A549 (cell line): ENCODE measurements around the gene ZNF581. TPM values are rescaled to one million over a fixed set of nuclear protein-coding genes. Genes with fewer than 3 reads are reported as not detected.

Source experiments
- ATAC-seq, 2 experiments: fragments of 200-7000 bp in 1 of 2; fragments of >200 bp in 1 of 2; cut with Nextera tagmentation in 1 of 2; cut with Tn5 transposase in 1 of 2; 3 replicates each; pipeline versions ENCODE4 v1.8.0 to v1.9.1; 2018 to 2020; ENCODE audit warnings: mild to moderate bottlenecking in 1 of 2, moderate library complexity in 1 of 2
- CTCF ChIA-PET: fragments of 300-600 bp; sonication (Branson Sonifier 250); formaldehyde crosslinking; extraction: SDS; loops from one replicate; lab custom pipeline; 2021; ENCODE audit warnings: antibody characterized with exemption, inconsistent platforms; lab: Yijun Ruan, JAX
- POLR2A ChIA-PET: fragments of 350-600 bp; formaldehyde crosslinking; extraction: SDS; loops from one replicate; lab custom pipeline; 2021; ENCODE audit warnings: antibody characterized with exemption, inconsistent platforms; lab: Yijun Ruan, JAX
- DNase-seq, 2 experiments: peaks; one replicate each; pipeline versions ENCODE4 v3.0.0 to v3.0.0-alpha.2; 2011 to 2016; ENCODE audit warnings: low read depth in 1 of 2, low spot score in 1 of 2
- FAIRE-seq: peaks from 2 replicates; lab custom pipeline; 2011; peaks lifted over from hg19 to GRCh38; lab: Jason Lieb, UNC
- H3K27ac ChIP-seq, 2 experiments: fragments of >200 bp; sonication (Bioruptor Twin); formaldehyde crosslinking; 3 replicates each; pipeline ENCODE4 v1.5.1; 2016 to 2017
- H3K4me1 ChIP-seq: fragments of >200 bp; sonication (Bioruptor Twin); formaldehyde crosslinking; 3 replicates; pipeline ENCODE4 v1.6.1; 2016
- H3K4me2 ChIP-seq: fragments of >200 bp; sonication (Bioruptor Twin); formaldehyde crosslinking; 3 replicates; pipeline ENCODE4 v1.6.1; 2016
- H3K4me3 ChIP-seq: fragments of >200 bp; sonication (Bioruptor Twin); formaldehyde crosslinking; 3 replicates; pipeline ENCODE4 v1.5.1; 2016
- H3K9me3 ChIP-seq: fragments of >200 bp; sonication (Bioruptor Twin); formaldehyde crosslinking; 3 replicates; pipeline ENCODE4 v1.6.1; 2016
- CBX2 ChIP-seq: fragments of 200-600 bp; sonication (generic); IDR thresholded peaks from 2 replicates; pipeline ENCODE4 v1.6.1; 2016; ENCODE audit warnings: low read depth, mild to moderate bottlenecking, borderline replicate concordance
- CHD2 ChIP-seq: fragments of 150-350 bp; IDR thresholded peaks from 2 replicates; pipeline ENCODE4 v1.6.1; 2014; ENCODE audit warnings: low read length; ENCODE audit not compliant: partially characterized antibody
- FOXS1 ChIP-seq: fragments of 250-450 bp; sonication (Bioruptor Pico); IDR thresholded peaks from 2 replicates; pipeline ENCODE4 v1.5.0; 2020; ENCODE audit warnings: mild to moderate bottlenecking, moderate library complexity
- HOXA7 ChIP-seq: fragments of 250-450 bp; sonication (Bioruptor Pico); IDR thresholded peaks from 2 replicates; pipeline ENCODE4 v1.5.0; 2020; ENCODE audit warnings: mild to moderate bottlenecking, moderate library complexity
- JUNB ChIP-seq: fragments of >200 bp; sonication (Bioruptor Twin); formaldehyde crosslinking; IDR thresholded peaks from 2 replicates; pipeline ENCODE4 v1.6.1; 2016
- KDM1A ChIP-seq: fragments of 200-600 bp; sonication (generic); IDR thresholded peaks from 2 replicates; pipeline ENCODE4 v1.6.1; 2016; ENCODE audit warnings: low read depth, mild to moderate bottlenecking
- KDM5A ChIP-seq: fragments of 200-600 bp; sonication (generic); IDR thresholded peaks from 2 replicates; pipeline ENCODE4 v1.6.1; 2016; ENCODE audit warnings: antibody characterized with exemption, mild to moderate bottlenecking
- MAFK ChIP-seq: fragments of 450-650 bp; IDR thresholded peaks from 2 replicates; pipeline ENCODE4 v1.6.1; 2014; ENCODE audit not compliant: partially characterized antibody
- NFE2L2 ChIP-seq: fragments of 150-350 bp; conservative IDR thresholded peaks from 2 replicates; pipeline ENCODE4 v1.6.1; 2014; ENCODE audit warnings: low read length
- NPAS2 ChIP-seq: fragments of 250-450 bp; sonication (Bioruptor Pico); IDR thresholded peaks from 2 replicates; pipeline ENCODE4 v1.8.0; 2022; ENCODE audit warnings: mild to moderate bottlenecking, moderate library complexity, borderline replicate concordance
- PHF8 ChIP-seq: fragments of 200-600 bp; sonication (generic); IDR thresholded peaks from 2 replicates; pipeline ENCODE4 v1.6.1; 2016; ENCODE audit warnings: low read depth, mild to moderate bottlenecking, antibody characterized with exemption, moderate library complexity, borderline replicate concordance
- RAD21 ChIP-seq, 2 experiments: fragments of >200 bp in 1 of 2; sonication (Bioruptor Twin) in 1 of 2; formaldehyde crosslinking in 1 of 2; IDR thresholded peaks in 1 of 2; conservative IDR thresholded peaks in 1 of 2; 2 replicates in 1 of 2; 3 replicates in 1 of 2; pipeline ENCODE4 v1.6.1; 2012 to 2018; ENCODE audit warnings: inconsistent platforms in 1 of 2
- RFX5 ChIP-seq: fragments of 450-650 bp; IDR thresholded peaks from 2 replicates; pipeline ENCODE4 v1.7.1; 2014; ENCODE audit warnings: antibody characterized with exemption, mild to moderate bottlenecking, moderate library complexity
- TFCP2L1 ChIP-seq: fragments of 250-450 bp; sonication (Bioruptor Pico); IDR thresholded peaks from 2 replicates; pipeline ENCODE4 v1.5.0; 2021; ENCODE audit warnings: mild to moderate bottlenecking
- ZC3H11A ChIP-seq: fragments of 450-650 bp; IDR thresholded peaks from 2 replicates; pipeline ENCODE4 v1.6.1; 2014; ENCODE audit warnings: antibody characterized with exemption, mild to moderate bottlenecking
- ZFP36 ChIP-seq: fragments of 450-650 bp; IDR thresholded peaks from 2 replicates; pipeline ENCODE4 v1.6.1; 2014; ENCODE audit warnings: borderline replicate concordance; ENCODE audit not compliant: partially characterized antibody
- ZNF302 ChIP-seq: fragments of 250-450 bp; sonication (Bioruptor Pico); IDR thresholded peaks from 2 replicates; pipeline ENCODE4 v1.9.0; 2021; ENCODE audit warnings: inconsistent platforms, mild to moderate bottlenecking, moderate library complexity
- WGBS: methylation state at CpG from one replicate; pipeline ENCODE4 v1.1.6; 2017; ENCODE audit errors: missing lambda C conversion rate; 5-methylcytosine and 5-hydroxymethylcytosine counted together
- polyA plus RNA-seq, 4 experiments: library from polyadenylated mRNA; depleted of rRNA in 3 of 4; stranded (reverse); fragments of >200 nt; fragmentation: RNase III in 1 of 4; extraction: RNeasy Plus Mini Kit Qiagen cat#74134 plus additional on column Dnase treatment in 1 of 4; gene quantifications; 2 replicates in 3 of 4; 3 replicates in 1 of 4; pipeline ENCODE4 v1.2.3, GENCODE V29; 2011 to 2017
- TF ChIP-seq, protein P1 (sequence below): fragments of >200 bp; sonication (Bioruptor Twin); formaldehyde crosslinking; IDR thresholded peaks from 3 replicates; pipeline ENCODE4 v1.6.1; 2016
- TF ChIP-seq, protein P2 (sequence below): IDR thresholded peaks from 2 replicates; pipeline ENCODE4 v1.6.1; 2012; ENCODE audit warnings: low read depth, borderline replicate concordance
- TF ChIP-seq, protein P3 (sequence below): fragments of 250-450 bp; sonication (Bioruptor Pico); IDR thresholded peaks from 2 replicates; pipeline ENCODE4 v1.5.0; 2021; ENCODE audit warnings: mild to moderate bottlenecking, moderate library complexity, borderline replicate concordance
- TF ChIP-seq, protein P4 (sequence below): IDR thresholded peaks from 2 replicates; pipeline ENCODE4 v1.6.1; 2012

ZNF581 gene
- polyA plus RNA-seq, 2 of the 4 experiments (the other 2 are of a cell fraction) = 13.9 to 24.9 TPM

DNA sequence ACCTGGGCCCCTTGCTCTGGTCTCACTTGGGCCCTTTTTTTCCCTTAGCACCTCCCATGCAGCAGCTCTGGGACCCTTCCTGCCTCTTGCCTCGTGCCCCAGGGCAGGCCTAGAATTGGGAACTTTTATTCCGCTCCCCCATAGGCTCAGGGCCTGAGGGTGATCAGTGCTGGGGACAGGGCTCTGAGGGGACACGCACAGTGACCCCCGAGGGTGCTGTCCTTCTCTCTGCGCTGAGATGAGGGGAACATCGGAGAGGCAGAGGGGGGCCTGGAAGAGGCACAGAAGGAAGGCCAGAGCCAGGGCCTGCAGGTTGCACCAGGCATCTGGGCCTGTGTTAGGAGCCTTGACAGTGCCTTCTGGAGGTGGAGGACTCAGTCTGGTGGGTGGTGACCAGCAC, 42.3 kb downstream of the ZNF581 start:
- TF ChIP-seq CHD2 (no peak), TFCP2L1 (no peak)
- TF ChIP-seq, protein P1, sequence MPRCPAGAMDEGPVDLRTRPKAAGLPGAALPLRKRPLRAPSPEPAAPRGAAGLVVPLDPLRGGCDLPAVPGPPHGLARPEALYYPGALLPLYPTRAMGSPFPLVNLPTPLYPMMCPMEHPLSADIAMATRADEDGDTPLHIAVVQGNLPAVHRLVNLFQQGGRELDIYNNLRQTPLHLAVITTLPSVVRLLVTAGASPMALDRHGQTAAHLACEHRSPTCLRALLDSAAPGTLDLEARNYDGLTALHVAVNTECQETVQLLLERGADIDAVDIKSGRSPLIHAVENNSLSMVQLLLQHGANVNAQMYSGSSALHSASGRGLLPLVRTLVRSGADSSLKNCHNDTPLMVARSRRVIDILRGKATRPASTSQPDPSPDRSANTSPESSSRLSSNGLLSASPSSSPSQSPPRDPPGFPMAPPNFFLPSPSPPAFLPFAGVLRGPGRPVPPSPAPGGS = no peak
- TF ChIP-seq, all 56 proteins: peak for 0
- 85% methylated on average over 4 of the region's 6 CpGs for WGBS
- no peak for FAIRE-seq
- no peak overlapping the region for H3K4me2 ChIP-seq
- no peak overlapping the region for H3K27ac ChIP-seq
- CTCF ChIA-PET = interaction anchor here (0.6 kb wide), 1 partner anchor 1973 kb away, joined by 3 read pairs; no protein-coding TSS in a partner anchor
- no peak for ATAC-seq
- no peak for DNase-seq
- H3K4me3 ChIP-seq = no peak overlapping the region
- no peaks in the 10 kb centered on the region for H3K9me3 ChIP-seq
- no peaks in the 10 kb centered on the region for H3K4me1 ChIP-seq
- POLR2A ChIA-PET = no interaction called here

DNA sequence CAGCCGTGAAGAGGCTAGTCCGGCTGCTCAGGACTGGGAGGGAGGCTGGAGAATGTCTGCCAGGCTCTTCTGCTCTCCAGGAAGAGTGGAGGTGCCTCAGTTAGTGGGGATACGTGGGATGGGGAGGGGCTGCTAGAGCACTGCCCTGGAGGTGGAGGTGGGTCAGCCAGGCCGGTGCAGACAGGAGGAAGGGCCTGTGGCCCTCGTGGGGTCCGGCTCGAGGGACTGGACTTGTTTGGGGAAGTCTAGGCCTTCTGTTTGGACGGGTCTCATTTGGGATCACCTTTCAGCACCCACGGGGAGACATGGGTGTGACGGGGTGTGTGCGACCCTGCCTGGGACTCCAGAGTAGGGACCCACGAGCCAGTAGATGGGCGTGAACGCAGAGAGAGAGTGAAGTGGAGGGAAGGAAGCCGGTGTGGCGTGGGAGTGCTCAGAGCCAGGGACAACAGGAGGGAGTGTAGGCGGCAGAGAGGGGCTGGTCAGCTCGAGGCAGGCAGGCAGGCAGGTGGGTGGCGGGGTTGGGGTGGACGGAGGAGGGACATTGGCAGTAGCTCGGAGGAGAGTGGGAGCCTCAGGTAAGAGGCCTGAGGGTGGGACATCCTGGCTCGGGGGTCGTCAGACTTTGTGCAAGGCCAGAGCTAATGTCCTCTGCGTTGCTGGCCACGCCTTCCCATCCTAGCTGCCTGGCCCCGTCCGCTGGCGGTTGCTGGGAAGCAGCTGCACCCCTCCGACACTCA, 43.0 kb downstream of the ZNF581 start:
- Histone ChIP-seq H3K4me2 (no peak overlapping the region), H3K27ac (no peak overlapping the region), H3K9me3 (no peaks in the 10 kb centered on the region), H3K4me1 (no peaks in the 10 kb centered on the region), H3K4me3 (no peak overlapping the region)
- no peak for ATAC-seq
- WGBS = 91% methylated on average over 29 of the region's 29 CpGs
- DNase-seq = no peak
- FAIRE-seq = no peak
- ChIA-PET CTCF (no interaction called here), POLR2A (interaction anchor here (0.9 kb wide), 1 partner anchor 32 kb away, joined by 3 read pairs; the partner anchor contains the start of gene U2AF2)
- no peak for TF ChIP-seq ZNF302 (CRISPR knock-in tag)
- no peak for TF ChIP-seq ZC3H11A
- no peak for TF ChIP-seq NFE2L2
- no peak for TF ChIP-seq FOXS1 (CRISPR knock-in tag)
- TF ChIP-seq, protein P2, sequence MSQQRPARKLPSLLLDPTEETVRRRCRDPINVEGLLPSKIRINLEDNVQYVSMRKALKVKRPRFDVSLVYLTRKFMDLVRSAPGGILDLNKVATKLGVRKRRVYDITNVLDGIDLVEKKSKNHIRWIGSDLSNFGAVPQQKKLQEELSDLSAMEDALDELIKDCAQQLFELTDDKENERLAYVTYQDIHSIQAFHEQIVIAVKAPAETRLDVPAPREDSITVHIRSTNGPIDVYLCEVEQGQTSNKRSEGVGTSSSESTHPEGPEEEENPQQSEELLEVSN = no peak
- no peak for TF ChIP-seq HOXA7 (CRISPR knock-in tag)
- TF ChIP-seq KDM1A = no peak
- TF ChIP-seq ZFP36 = no peak
- no peak for TF ChIP-seq KDM5A
- no peak for TF ChIP-seq JUNB
- TF ChIP-seq MAFK = no peak
- no peak for TF ChIP-seq RFX5
- TF ChIP-seq, protein P3, sequence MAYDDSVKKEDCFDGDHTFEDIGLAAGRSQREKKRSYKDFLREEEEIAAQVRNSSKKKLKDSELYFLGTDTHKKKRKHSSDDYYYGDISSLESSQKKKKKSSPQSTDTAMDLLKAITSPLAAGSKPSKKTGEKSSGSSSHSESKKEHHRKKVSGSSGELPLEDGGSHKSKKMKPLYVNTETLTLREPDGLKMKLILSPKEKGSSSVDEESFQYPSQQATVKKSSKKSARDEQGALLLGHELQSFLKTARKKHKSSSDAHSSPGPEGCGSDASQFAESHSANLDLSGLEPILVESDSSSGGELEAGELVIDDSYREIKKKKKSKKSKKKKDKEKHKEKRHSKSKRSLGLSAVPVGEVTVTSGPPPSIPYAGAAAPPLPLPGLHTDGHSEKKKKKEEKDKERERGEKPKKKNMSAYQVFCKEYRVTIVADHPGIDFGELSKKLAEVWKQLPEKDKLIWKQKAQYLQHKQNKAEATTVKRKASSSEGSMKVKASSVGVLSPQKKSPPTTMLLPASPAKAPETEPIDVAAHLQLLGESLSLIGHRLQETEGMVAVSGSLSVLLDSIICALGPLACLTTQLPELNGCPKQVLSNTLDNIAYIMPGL (CRISPR knock-in tag) = no peak
- no peak for TF ChIP-seq PHF8
- no peak for TF ChIP-seq NPAS2
- TF ChIP-seq, protein P4, sequence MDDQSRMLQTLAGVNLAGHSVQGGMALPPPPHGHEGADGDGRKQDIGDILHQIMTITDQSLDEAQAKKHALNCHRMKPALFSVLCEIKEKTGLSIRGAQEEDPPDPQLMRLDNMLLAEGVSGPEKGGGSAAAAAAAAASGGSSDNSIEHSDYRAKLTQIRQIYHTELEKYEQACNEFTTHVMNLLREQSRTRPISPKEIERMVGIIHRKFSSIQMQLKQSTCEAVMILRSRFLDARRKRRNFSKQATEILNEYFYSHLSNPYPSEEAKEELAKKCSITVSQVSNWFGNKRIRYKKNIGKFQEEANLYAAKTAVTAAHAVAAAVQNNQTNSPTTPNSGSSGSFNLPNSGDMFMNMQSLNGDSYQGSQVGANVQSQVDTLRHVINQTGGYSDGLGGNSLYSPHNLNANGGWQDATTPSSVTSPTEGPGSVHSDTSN = no peak
- no peak for TF ChIP-seq CBX2
- TF ChIP-seq RAD21 (conservative IDR thresholded peaks at IDR 0.05 in 1 of 2, IDR thresholded peaks at IDR 0.05 in 1 of 2) = no peak
